ENCODE measurements around the gene UPF3A. TPM values are rescaled to one million over a fixed set of nuclear protein-coding genes. Genes with fewer than 3 reads are reported as not detected.

Gene UPF3A
- total and polyA plus RNA-seq, 5 donors: 25.3 to 36.3 (median 26.8) TPM

DNA sequence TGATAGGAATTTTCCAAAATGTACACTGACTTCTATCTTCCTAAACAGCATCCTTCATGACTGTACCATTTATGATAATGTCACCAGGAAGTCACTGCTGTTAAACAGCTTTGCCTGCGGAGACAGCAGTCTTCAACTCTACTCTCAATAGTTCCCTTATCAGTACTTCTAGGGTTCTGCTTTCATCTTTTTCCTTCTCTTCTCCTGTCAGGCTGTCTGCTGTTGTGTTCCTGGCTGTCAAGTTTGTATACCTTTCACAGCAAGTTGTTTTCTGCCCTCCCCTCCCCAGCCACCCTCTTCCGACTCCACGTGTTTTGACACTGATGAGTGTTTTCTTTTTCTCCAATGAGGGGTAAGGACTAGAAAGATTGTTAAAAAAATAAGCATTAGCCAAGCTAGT, 2.2 kb downstream of the UPF3A start:
- no peak for ATAC-seq
- no peak for DNase-seq
- H3K4me1 ChIP-seq (ENCODE audit: control insufficient read depth, insufficient read depth, low read length): no peaks in the 10 kb centered on the region
- no peaks in the 10 kb centered on the region for H3K27me3 ChIP-seq (ENCODE audit: control insufficient read depth, insufficient read depth)
- H3K27ac ChIP-seq (ENCODE audit: low read length): no peak overlapping the region
- no peak overlapping the region for H3K4me3 ChIP-seq (ENCODE audit: low read length)
- intact Hi-C loops (cut with DNase I): no loop called here
- no peaks in the 10 kb centered on the region for H3K9me3 ChIP-seq (ENCODE audit: control insufficient read depth, low read length)
- WGBS: 73% methylated on average over 3 of the region's 3 CpGs

DNA sequence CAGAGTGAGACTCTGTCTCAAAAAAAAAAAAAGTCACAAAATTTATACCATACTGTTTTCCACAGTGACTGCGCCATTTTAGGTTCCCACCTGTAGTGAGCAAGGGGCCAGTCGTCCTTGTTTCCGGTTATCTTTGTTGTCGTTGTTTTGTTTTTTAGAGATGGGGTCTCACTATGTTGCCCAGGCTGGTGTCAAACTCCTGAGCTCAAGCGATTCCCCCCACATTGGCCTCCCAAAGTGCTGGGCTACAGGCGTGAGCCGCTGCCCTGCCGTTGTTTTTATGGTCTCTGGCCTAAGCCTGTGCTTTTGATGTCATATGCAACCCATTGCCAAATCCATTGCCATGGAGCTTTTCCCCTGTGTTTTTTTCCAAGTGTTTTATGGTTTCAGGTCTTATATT, 3.3 kb downstream of the UPF3A start:
- no peak overlapping the region for H3K27ac ChIP-seq (ENCODE audit: low read length)
- no peak for DNase-seq
- no peak overlapping the region for H3K4me3 ChIP-seq (ENCODE audit: low read length)
- no peaks in the 10 kb centered on the region for H3K27me3 ChIP-seq (ENCODE audit: control insufficient read depth, insufficient read depth)
- H3K4me1 ChIP-seq (ENCODE audit: control insufficient read depth, insufficient read depth, low read length): no peaks in the 10 kb centered on the region
- WGBS: 95% methylated on average over 8 of the region's 8 CpGs
- no peaks in the 10 kb centered on the region for H3K9me3 ChIP-seq (ENCODE audit: control insufficient read depth, low read length)
- no peak for ATAC-seq
- intact Hi-C loops (cut with DNase I): no loop called here

DNA sequence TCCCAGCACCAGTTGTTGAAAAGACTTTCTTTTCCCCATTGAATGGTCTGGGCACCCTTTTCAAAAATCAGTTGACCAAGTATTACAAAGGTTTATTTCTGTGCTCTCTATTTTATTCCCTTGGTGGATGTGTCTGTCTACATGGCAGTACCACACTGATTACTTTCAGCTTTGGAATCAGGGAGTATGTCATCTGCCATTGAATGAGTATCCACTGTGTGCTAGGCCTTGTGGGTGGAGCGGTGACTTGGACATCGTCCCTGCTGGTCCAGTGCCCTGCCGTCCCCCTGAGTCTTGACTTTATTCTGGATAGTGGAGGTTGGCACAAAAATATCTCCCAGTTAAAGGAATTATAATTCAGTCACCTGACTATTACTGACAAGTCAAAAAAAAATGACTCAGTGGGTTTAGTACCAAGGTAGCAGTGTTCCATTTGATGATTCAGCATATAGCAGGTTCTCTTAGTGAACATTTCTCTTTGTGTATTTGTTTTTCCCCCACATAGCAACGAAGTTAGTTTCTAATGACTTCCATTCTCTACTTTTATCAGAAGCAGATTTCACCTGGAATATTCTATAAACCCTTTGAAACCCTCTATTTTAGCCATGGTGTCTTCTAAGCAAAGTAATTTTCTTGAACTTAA, 3.9 kb downstream of the UPF3A start:
- DNase-seq (no peak), ATAC-seq (no peak)
- Histone ChIP-seq H3K9me3 (ENCODE audit: control insufficient read depth, low read length) (no peaks in the 10 kb centered on the region), H3K27ac (ENCODE audit: low read length) (no peak overlapping the region), H3K4me1 (ENCODE audit: control insufficient read depth, insufficient read depth, low read length) (no peaks in the 10 kb centered on the region), H3K4me3 (ENCODE audit: low read length) (no peak overlapping the region), H3K27me3 (ENCODE audit: control insufficient read depth, insufficient read depth) (no peaks in the 10 kb centered on the region)
- WGBS: 79% methylated on average over 4 of the region's 4 CpGs
- intact Hi-C loops (cut with DNase I): no loop called here

DNA sequence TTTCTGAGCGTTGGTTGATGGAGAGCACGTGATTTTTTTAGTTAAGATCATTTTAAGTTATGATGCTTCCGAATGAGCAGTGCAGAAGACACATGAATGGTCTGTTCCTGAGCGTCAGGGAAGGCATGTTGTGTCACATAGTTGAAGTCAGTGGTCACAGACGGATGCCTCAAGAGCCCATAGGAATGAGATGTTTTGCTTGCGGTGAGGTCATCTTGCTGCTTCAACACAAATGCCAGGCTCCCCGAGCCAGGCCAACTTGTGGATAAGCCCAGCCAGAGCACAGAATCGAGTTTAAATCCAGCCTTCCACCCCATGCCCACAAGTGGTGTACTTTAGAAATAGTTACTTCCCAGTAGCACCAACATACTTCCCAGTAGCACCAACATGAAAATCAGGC, 5.4 kb downstream of the UPF3A start:
- no peak for ATAC-seq
- Histone ChIP-seq H3K9me3 (ENCODE audit: control insufficient read depth, low read length) (no peaks in the 10 kb centered on the region), H3K4me1 (ENCODE audit: control insufficient read depth, insufficient read depth, low read length) (no peaks in the 10 kb centered on the region), H3K4me3 (ENCODE audit: low read length) (no peak overlapping the region), H3K27ac (ENCODE audit: low read length) (no peak overlapping the region), H3K27me3 (ENCODE audit: control insufficient read depth, insufficient read depth) (no peaks in the 10 kb centered on the region)
- no peak for DNase-seq
- WGBS: 91% methylated on average over 8 of the region's 8 CpGs
- intact Hi-C loops (cut with DNase I): no loop called here

DNA sequence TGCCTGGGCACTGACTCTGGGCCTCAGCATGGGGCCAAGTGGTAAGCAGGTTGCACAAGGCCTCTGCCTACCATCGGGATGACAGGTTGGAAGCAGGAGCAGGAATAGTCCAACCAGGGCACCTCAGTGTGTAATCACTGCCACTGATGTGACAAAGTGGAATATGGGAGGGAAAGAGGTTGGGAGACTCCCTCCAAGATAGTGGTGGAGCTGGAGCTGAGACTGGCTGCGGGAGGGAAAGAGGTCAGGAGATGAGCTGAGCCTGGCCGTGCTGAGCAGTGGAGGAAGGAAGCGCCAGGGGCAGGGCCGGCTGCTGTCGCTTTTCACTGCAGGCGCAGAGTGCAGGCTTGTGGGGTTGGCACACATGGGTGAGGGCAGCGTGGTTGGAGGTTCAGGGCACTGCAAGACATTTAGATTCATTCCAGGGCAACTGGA, 6.8 kb downstream of the UPF3A start:
- Histone ChIP-seq H3K9me3 (ENCODE audit: control insufficient read depth, low read length) (no peaks in the 10 kb centered on the region), H3K27ac (ENCODE audit: low read length) (no peak overlapping the region), H3K27me3 (ENCODE audit: control insufficient read depth, insufficient read depth) (no peaks in the 10 kb centered on the region), H3K4me1 (ENCODE audit: control insufficient read depth, insufficient read depth, low read length) (no peaks in the 10 kb centered on the region), H3K4me3 (ENCODE audit: low read length) (no peak overlapping the region)
- intact Hi-C loops (cut with DNase I): no loop called here
- WGBS: 92% methylated on average over 8 of the region's 8 CpGs
- DNase-seq (no peak), ATAC-seq (peak in 1 of 2 donors; percentile 20)

DNA sequence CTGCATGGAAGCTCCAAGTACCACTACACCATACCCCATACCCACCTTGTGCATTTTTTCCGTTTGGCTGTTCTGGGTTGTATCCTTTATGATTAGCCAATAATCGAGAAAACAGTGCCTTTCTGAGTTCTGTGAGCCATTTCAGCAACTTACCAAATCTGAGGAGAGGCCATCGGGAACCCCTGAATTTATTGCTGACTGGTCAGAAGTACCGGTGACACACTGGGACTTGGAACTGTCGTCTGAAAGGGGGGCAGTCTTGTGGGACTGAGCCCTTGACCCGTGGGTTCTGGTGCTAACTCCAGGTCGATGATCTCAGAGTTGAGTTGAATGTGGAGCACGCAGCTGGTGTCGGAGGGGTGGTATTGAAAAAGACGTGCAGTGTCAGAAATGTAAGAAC, 15.0 kb downstream of the UPF3A start:
- intact Hi-C loops (cut with DNase I): no loop called here
- H3K27ac ChIP-seq (ENCODE audit: low read length): no peak overlapping the region
- H3K9me3 ChIP-seq (ENCODE audit: control insufficient read depth, low read length): no peaks in the 10 kb centered on the region
- no peak overlapping the region for H3K4me3 ChIP-seq (ENCODE audit: low read length)
- H3K4me1 ChIP-seq (ENCODE audit: control insufficient read depth, insufficient read depth, low read length): no peaks in the 10 kb centered on the region
- no peak for DNase-seq
- WGBS: 88% methylated on average over 10 of the region's 10 CpGs
- no peak for ATAC-seq
- no peaks in the 10 kb centered on the region for H3K27me3 ChIP-seq (ENCODE audit: control insufficient read depth, insufficient read depth)

DNA sequence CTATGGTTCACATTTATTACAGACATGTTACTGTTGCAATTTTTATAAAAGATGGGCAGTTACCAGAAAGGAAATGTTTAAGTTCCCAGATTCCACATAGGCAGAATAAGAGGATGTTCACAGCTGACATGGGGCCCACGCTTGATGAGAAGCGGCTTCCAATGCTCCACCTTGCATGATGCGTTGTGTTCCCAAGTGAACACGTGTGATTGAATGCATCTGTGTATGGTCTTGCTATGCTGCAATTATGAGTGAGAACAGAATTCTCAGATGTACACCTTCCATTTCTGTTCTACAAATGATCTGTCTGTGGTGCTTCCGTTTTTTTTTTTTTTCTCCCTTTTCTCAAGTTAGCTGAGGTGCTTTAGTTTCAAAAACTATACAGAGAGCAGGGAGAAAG, 15.5 kb downstream of the UPF3A start:
- ATAC-seq (no peak), DNase-seq (no peak)
- no peaks in the 10 kb centered on the region for H3K9me3 ChIP-seq (ENCODE audit: control insufficient read depth, low read length)
- no peak overlapping the region for H3K27ac ChIP-seq (ENCODE audit: low read length)
- H3K27me3 ChIP-seq (ENCODE audit: control insufficient read depth, insufficient read depth): no peaks in the 10 kb centered on the region
- H3K4me3 ChIP-seq (ENCODE audit: low read length): no peak overlapping the region
- intact Hi-C loops (cut with DNase I): no loop called here
- WGBS: 90% methylated on average over 5 of the region's 5 CpGs
- H3K4me1 ChIP-seq (ENCODE audit: control insufficient read depth, insufficient read depth, low read length): no peaks in the 10 kb centered on the region

DNA sequence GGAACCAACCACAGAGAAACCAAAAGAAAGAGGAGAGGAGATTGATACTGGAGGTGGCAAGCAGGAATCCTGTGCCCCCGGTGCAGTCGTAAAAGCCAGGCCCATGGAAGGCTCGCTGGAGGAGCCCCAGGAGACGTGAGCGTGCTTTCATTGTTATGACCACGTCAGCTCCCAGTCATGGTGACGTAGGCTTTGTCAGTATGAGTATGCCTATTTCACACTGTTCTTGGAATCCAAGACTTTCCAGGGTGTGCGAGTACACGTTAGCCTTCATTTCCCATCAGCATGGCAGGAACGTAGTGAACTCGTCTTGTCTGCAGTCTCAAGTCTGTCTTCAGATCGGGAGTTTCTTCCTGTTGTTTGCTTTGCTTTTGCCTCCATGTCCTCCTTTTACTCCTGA, 17.5 kb downstream of the UPF3A start:
- no peak overlapping the region for H3K4me3 ChIP-seq (ENCODE audit: low read length)
- no peaks in the 10 kb centered on the region for H3K27me3 ChIP-seq (ENCODE audit: control insufficient read depth, insufficient read depth)
- intact Hi-C loops (cut with DNase I): no loop called here
- DNase-seq: no peak
- no peak overlapping the region for H3K27ac ChIP-seq (ENCODE audit: low read length)
- no peaks in the 10 kb centered on the region for H3K4me1 ChIP-seq (ENCODE audit: control insufficient read depth, insufficient read depth, low read length)
- WGBS: 89% methylated on average over 12 of the region's 12 CpGs
- ATAC-seq: no peak
- H3K9me3 ChIP-seq (ENCODE audit: control insufficient read depth, low read length): no peaks in the 10 kb centered on the region

DNA sequence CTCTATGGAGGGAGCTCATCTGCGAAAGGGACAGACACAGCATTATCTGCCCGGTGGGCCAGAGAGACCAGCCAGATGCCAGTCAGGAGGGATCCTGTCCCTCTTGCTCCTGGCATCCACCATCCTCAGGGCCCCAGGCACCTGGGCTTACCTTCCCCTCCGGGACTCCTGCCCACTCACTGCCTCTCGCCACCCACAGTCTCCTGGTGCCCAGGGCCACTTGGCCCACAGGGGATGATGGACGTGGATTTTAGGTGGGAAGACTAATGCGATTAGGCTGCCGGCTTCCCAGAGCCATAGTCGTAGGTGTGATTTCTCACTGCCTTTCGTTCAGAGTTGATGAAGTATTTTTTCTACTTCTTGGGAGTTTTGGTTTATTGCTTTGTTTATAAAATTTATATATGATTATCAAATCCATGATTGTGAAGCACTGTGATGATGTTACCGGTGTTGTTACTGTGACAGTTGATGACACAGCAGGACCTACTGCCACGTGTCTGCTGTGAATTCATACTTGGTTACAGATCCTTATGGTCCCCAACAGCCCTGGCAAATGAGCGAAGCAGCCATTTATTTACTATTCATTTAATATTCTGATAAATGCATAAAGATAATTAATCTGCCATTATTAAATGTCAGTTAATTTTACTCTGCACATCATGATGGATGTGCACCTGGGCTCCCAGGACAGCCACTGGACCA, 18.4 kb downstream of the UPF3A start:
- Histone ChIP-seq H3K27me3 (ENCODE audit: control insufficient read depth, insufficient read depth) (no peaks in the 10 kb centered on the region), H3K4me3 (ENCODE audit: low read length) (no peak overlapping the region), H3K9me3 (ENCODE audit: control insufficient read depth, low read length) (no peaks in the 10 kb centered on the region), H3K4me1 (ENCODE audit: control insufficient read depth, insufficient read depth, low read length) (no peaks in the 10 kb centered on the region), H3K27ac (ENCODE audit: low read length) (no peak overlapping the region)
- intact Hi-C loops (cut with DNase I): no loop called here
- ATAC-seq: no peak
- no peak for DNase-seq
- 94% methylated on average over 12 of the region's 12 CpGs for WGBS

DNA sequence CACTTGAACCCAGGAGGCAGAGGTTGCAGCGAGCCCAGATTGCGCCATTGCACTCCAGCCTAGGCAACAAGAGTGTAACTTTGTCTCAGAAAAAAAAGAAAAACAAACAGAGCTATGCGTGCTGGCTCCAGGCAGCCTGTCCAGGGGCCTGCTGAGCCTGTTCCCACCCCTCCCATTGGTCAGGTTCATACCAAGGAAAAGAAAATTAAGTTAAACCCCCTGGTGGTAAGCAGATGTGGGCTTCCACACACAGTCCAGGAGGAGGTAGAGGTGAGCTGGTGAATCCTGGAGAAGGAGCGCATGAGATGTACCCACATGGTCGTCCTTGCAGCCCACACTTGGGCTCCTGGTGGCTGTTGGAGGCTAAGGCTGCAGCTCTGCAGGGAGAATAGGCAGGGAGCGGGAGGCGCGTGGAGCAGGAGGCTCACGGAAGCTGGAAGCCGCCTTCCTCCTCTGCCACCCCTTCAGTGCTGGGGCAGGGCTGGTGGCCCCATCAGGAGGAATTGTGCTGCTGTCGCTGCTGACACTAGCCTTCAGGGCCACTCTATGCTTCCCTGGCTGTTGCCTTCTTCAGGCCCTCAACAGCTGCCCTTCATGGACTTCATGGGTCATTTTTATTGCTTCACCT, 22.4 kb downstream of the UPF3A start:
- Histone ChIP-seq H3K9me3 (ENCODE audit: control insufficient read depth, low read length) (no peaks in the 10 kb centered on the region), H3K27me3 (ENCODE audit: control insufficient read depth, insufficient read depth) (no peaks in the 10 kb centered on the region), H3K4me1 (ENCODE audit: control insufficient read depth, insufficient read depth, low read length) (no peaks in the 10 kb centered on the region), H3K4me3 (ENCODE audit: low read length) (no peak overlapping the region), H3K27ac (ENCODE audit: low read length) (no peak overlapping the region)
- 87% methylated on average over 11 of the region's 11 CpGs for WGBS
- no peak for DNase-seq
- intact Hi-C loops (cut with DNase I): no loop called here
- ATAC-seq: no peak

DNA sequence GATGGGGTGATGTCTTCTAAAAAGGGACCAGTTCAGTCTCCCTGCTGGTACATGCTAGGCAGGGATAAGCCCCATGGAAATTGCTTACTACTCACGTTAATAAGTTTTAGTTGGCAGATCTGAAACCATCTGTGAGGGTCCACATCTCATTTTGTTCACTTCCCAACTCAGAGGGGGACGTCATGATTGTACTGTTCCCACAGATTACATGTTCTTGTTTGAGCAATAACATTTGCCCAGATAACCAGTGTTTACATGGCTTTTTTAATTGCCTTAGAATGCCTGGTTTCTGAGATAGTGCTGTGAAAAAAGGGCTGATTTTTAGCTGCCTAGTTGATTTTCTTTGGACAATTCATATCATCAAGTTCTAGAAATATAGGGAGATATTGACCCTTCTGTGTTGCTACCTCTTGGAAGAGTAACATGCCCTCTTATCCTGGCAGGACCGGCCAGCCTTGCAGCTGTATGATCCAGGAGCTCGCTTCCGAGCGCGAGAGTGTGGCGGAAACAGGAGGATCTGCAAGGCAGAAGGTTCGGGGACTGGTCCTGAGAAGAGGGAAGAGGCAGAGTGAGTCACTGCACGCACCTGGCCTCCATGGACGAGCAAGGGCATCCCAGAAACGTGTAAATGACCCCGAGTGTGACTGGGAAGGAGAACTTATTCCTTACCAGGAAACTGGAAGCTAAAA, 23.1 kb downstream of the UPF3A start:
- Histone ChIP-seq H3K4me3 (ENCODE audit: low read length) (no peak overlapping the region), H3K27ac (ENCODE audit: low read length) (no peak overlapping the region), H3K9me3 (ENCODE audit: control insufficient read depth, low read length) (no peaks in the 10 kb centered on the region), H3K4me1 (ENCODE audit: control insufficient read depth, insufficient read depth, low read length) (no peaks in the 10 kb centered on the region), H3K27me3 (ENCODE audit: control insufficient read depth, insufficient read depth) (no peaks in the 10 kb centered on the region)
- DNase-seq (no peak), ATAC-seq (no peak)
- WGBS: 92% methylated on average over 13 of the region's 13 CpGs
- intact Hi-C loops (cut with DNase I): no loop called here
